Body of pancreas (tissue), 4 donors: ENCODE measurements around the gene SERPINA9.

Experiments used
- POLR2A ChIP-seq, 3 donors: fragments of 450-650 bp; IDR thresholded peaks; one replicate each; pipeline ENCODE4 v1.6.1; 2016; ENCODE audit warnings: antibody characterized with exemption in 3 of 3, mild to moderate bottlenecking in 2 of 3
- TF ChIP-seq, protein P1 (sequence below), 7 experiments: fragments of 450-650 bp in 4 of 7; fragments of 200-600 bp in 3 of 7; sonication (generic) in 3 of 7; IDR thresholded peaks; one replicate each; pipeline ENCODE4 v1.5.1; 2016 to 2019; ENCODE audit warnings: antibody characterized with exemption in 7 of 7

DNA sequence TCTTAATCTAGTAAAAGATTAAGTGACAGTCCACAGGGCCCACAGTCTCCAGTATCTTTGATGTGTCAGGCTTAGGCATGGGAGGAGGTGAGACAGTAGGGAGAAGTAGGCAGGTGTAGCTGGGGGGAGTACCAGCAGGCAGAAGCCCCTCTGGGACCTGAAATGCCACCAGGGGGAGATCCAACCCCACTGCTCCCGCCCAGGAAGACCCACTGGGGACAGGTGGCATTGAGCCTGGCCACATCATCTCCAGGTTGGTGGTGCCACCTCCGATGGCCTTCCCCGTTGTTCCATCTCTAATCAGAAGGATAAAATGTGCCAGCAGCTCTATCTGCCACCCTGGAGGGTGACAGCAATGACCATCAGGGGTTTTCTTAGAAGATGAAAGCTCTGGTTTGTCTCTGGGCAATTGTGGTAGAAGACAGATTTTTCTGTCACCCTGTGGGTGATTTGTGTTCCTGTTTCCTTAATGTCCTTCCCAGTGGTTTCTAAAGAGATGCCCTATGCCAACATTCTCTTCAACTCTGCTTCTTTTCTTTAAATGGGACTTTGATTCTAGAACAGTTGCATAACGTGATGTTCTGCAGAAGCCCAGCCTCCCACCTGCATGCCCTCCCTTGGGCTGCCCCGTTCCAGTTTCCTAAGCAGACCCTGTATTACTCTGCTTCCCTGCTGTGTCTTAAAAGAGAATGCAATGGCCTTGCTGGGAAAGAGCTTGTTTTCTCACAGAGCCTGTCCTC is 45.5 kb upstream of the SERPINA9 start:
- TF ChIP-seq, protein P1, sequence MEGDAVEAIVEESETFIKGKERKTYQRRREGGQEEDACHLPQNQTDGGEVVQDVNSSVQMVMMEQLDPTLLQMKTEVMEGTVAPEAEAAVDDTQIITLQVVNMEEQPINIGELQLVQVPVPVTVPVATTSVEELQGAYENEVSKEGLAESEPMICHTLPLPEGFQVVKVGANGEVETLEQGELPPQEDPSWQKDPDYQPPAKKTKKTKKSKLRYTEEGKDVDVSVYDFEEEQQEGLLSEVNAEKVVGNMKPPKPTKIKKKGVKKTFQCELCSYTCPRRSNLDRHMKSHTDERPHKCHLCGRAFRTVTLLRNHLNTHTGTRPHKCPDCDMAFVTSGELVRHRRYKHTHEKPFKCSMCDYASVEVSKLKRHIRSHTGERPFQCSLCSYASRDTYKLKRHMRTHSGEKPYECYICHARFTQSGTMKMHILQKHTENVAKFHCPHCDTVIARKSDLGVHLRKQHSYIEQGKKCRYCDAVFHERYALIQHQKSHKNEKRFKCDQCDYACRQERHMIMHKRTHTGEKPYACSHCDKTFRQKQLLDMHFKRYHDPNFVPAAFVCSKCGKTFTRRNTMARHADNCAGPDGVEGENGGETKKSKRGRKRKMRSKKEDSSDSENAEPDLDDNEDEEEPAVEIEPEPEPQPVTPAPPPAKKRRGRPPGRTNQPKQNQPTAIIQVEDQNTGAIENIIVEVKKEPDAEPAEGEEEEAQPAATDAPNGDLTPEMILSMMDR (IDR thresholded peaks at IDR 0.05), result no peak
- TF ChIP-seq POLR2A (IDR thresholded peaks at IDR 0.05), result no peak
